Sigmoid colon (tissue), 4 donors: Measurements from ENCODE around the gene RUNDC3A.

Experiments
- EP300 ChIP-seq, 4 donors: sonication (generic); formaldehyde crosslinking; IDR thresholded peaks; one replicate each; pipeline ENCODE4 v1.6.1; 2017; ENCODE audit warnings: antibody characterized with exemption in 4 of 4
- TF ChIP-seq, protein P1 (sequence below), 4 experiments: fragments of 450-650 bp in 3 of 4; fragments of 200-600 bp in 1 of 4; IDR thresholded peaks; one replicate each; pipeline ENCODE4 v1.5.1; 2016 to 2019; ENCODE audit warnings: antibody characterized with exemption in 4 of 4, mild to moderate bottlenecking in 3 of 4, moderate library complexity in 2 of 4

DNA sequence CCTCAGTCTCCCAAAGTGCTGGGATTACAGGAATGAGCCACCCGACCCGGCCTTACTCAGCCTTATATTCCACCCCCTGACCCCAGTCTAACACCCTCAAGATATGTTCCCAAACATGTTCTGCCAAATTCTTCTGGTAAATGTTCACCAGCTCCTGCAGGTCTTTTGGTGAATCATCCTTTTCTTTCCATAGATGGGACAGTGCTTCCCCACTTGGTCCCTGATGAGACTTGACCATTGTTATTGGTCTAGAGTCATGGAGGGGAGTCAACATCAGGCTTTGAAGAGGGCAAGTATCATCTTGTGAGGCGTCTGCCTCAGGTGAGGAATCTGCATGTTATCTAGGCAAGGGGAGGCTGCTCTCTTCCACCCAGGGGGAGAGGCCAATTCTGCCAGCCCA, 10.4 kb upstream of the RUNDC3A start:
- no peak for TF ChIP-seq EP300 (IDR thresholded peaks at IDR 0.05)
- TF ChIP-seq, protein P1, sequence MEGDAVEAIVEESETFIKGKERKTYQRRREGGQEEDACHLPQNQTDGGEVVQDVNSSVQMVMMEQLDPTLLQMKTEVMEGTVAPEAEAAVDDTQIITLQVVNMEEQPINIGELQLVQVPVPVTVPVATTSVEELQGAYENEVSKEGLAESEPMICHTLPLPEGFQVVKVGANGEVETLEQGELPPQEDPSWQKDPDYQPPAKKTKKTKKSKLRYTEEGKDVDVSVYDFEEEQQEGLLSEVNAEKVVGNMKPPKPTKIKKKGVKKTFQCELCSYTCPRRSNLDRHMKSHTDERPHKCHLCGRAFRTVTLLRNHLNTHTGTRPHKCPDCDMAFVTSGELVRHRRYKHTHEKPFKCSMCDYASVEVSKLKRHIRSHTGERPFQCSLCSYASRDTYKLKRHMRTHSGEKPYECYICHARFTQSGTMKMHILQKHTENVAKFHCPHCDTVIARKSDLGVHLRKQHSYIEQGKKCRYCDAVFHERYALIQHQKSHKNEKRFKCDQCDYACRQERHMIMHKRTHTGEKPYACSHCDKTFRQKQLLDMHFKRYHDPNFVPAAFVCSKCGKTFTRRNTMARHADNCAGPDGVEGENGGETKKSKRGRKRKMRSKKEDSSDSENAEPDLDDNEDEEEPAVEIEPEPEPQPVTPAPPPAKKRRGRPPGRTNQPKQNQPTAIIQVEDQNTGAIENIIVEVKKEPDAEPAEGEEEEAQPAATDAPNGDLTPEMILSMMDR (IDR thresholded peaks at IDR 0.05), result no peak
